GM23338 (cell line): ENCODE measurements around the gene IL12RB1. TPM values are rescaled to one million over a fixed set of nuclear protein-coding genes. Genes with fewer than 3 reads are reported as not detected.
A peak's percentile ranks its signal among the peaks of the same experiment; 100 is the strongest.

ENCODE experiments used
- ATAC-seq: fragments of 200-7000 bp; cut with Tn5 transposase; 3 replicates; pipeline ENCODE4 v1.9.1; 2020
- DNase-seq: peaks from one replicate; pipeline ENCODE4 v3.0.0-alpha.2; 2015; ENCODE audit warnings: low spot score
- H2AFZ ChIP-seq: fragments of 200-600 bp; sonication (generic); 2 replicates; pipeline ENCODE4 v1.8.0; 2016; ENCODE audit warnings: antibody characterized with exemption, mild to moderate bottlenecking, moderate library complexity
- H3F3A ChIP-seq: fragments of 200-600 bp; sonication (generic); replicated peaks from 2 replicates; pipeline ENCODE4 v1.8.0; 2017; ENCODE audit warnings: antibody characterized with exemption, mixed run types, low read depth
- H3K27ac ChIP-seq: fragments of 200-600 bp; sonication (generic); 2 replicates; pipeline ENCODE4 v1.6.1; 2016; ENCODE audit warnings: low read depth
- H3K27me3 ChIP-seq: fragments of 200-600 bp; sonication (generic); 2 replicates; pipeline ENCODE4 v1.8.0; 2016; ENCODE audit warnings: mild to moderate bottlenecking, mixed run types, moderate library complexity; ENCODE audit not compliant: insufficient read depth
- H3K36me3 ChIP-seq: fragments of 200-600 bp; sonication (generic); 2 replicates; pipeline ENCODE4 v1.8.0; 2016; ENCODE audit warnings: mild to moderate bottlenecking; ENCODE audit not compliant: insufficient read depth
- H3K4me1 ChIP-seq: fragments of 200-600 bp; sonication (generic); 2 replicates; pipeline ENCODE4 v1.8.0; 2016; ENCODE audit warnings: mild to moderate bottlenecking, moderate library complexity; ENCODE audit not compliant: insufficient read depth
- H3K4me2 ChIP-seq: fragments of 200-600 bp; sonication (generic); 2 replicates; pipeline ENCODE4 v1.7.1; 2017; ENCODE audit warnings: mixed run types
- H3K4me3 ChIP-seq: fragments of 200-600 bp; sonication (generic); 2 replicates; pipeline ENCODE4 v1.6.1; 2016; ENCODE audit warnings: mixed run types
- H3K79me2 ChIP-seq: fragments of 200-600 bp; sonication (generic); replicated peaks from 2 replicates; pipeline ENCODE4 v1.8.0; 2017; ENCODE audit warnings: mild to moderate bottlenecking; ENCODE audit not compliant: insufficient read depth
- H3K9me2 ChIP-seq: fragments of 200-600 bp; sonication (generic); 2 replicates; pipeline ENCODE4 v1.8.0; 2017; ENCODE audit not compliant: insufficient read depth
- H4K20me1 ChIP-seq: fragments of 200-600 bp; sonication (generic); replicated peaks from 2 replicates; pipeline ENCODE4 v1.8.0; 2017; ENCODE audit warnings: mild to moderate bottlenecking; ENCODE audit not compliant: insufficient read depth
- H3K27ac Mint-ChIP-seq: 2 replicates; pipeline ENCODE4 v1.8.0; 2020; ENCODE audit warnings: inconsistent platforms, mild to moderate bottlenecking, moderate library complexity, mixed read lengths
- H3K27me3 Mint-ChIP-seq: 3 replicates; pipeline ENCODE4 v1.8.0; 2022; ENCODE audit warnings: low read depth, mild to moderate bottlenecking, moderate library complexity, mixed read lengths, inconsistent platforms; ENCODE audit not compliant: insufficient read depth, poor library complexity
- H3K36me3 Mint-ChIP-seq: 3 replicates; pipeline ENCODE4 v1.8.0; 2021; ENCODE audit warnings: low read depth, mild to moderate bottlenecking, inconsistent platforms, moderate library complexity, mixed read lengths
- H3K4me1 Mint-ChIP-seq: 3 replicates; pipeline ENCODE4 v1.8.0; 2020; ENCODE audit warnings: mild to moderate bottlenecking, inconsistent platforms, mixed read lengths
- H3K4me3 Mint-ChIP-seq: 3 replicates; pipeline ENCODE4 v1.8.0; 2021; ENCODE audit warnings: moderate library complexity, mild to moderate bottlenecking, inconsistent platforms, mixed read lengths
- H3K9me3 Mint-ChIP-seq: 3 replicates; pipeline ENCODE4 v1.8.0; 2020; ENCODE audit warnings: moderate library complexity, mild to moderate bottlenecking, inconsistent platforms, mixed read lengths
- ETS1 ChIP-seq: IDR thresholded peaks from 2 replicates; pipeline ENCODE4 v1.6.1; 2016; ENCODE audit warnings: antibody characterized with exemption
- EZH2phosphoT487 ChIP-seq: fragments of 200-600 bp; sonication (generic); IDR thresholded peaks from one replicate; pipeline ENCODE4 v1.8.1; 2018; ENCODE audit warnings: antibody characterized with exemption; ENCODE audit not compliant: unreplicated experiment
- JUNB ChIP-seq: IDR thresholded peaks from one replicate; pipeline ENCODE4 v1.6.1; 2016; ENCODE audit warnings: antibody characterized with exemption; ENCODE audit not compliant: unreplicated experiment
- NANOG ChIP-seq: IDR thresholded peaks from 2 replicates; pipeline ENCODE4 v1.6.1; 2016; ENCODE audit warnings: antibody characterized with exemption, borderline replicate concordance
- POLR2AphosphoS5 ChIP-seq: IDR thresholded peaks from 2 replicates; pipeline ENCODE4 v1.6.1; 2016; ENCODE audit warnings: antibody characterized with exemption, low read depth
- REST ChIP-seq: IDR thresholded peaks from one replicate; pipeline ENCODE4 v1.6.1; 2018; ENCODE audit warnings: antibody characterized with exemption; ENCODE audit not compliant: unreplicated experiment
- STAT1 ChIP-seq: IDR thresholded peaks from one replicate; pipeline ENCODE4 v1.6.1; 2016; ENCODE audit warnings: antibody characterized with exemption; ENCODE audit not compliant: unreplicated experiment
- ZNF331 ChIP-seq: fragments of 250-450 bp; sonication (Bioruptor Pico); IDR thresholded peaks from 2 replicates; pipeline ENCODE4 v1.5.0; 2020; ENCODE audit warnings: low read depth, mild to moderate bottlenecking, moderate library complexity
- ZNF462 ChIP-seq: fragments of 250-450 bp; sonication (Bioruptor Pico); IDR thresholded peaks from 2 replicates; pipeline ENCODE4 v1.5.0; 2020; ENCODE audit warnings: mild to moderate bottlenecking, moderate library complexity
- polyA plus RNA-seq: library from polyadenylated mRNA; unstranded; fragments of >200 nt; fragmentation: Nextera tagmentation; extraction: Ambion mirVana; gene quantifications from 2 replicates; pipeline ENCODE4 v1.2.1, GENCODE V29; 2016
- total RNA-seq: library from RNA; depleted of rRNA; stranded (reverse); fragments of >200 nt; shearing (Covaris generic); gene quantifications from 2 replicates; pipeline ENCODE4 v1.2.3, GENCODE V29; 2014

The IL12RB1 gene
- total and polyA plus RNA-seq, 2 experiments from 2014 or later: not detected

- Histone ChIP-seq H2AFZ (no peak overlapping the region), H3F3A (0 out of 2 replicates have a peak, but pooled peaks cover 5% of the 10 kb centered on the region), H3K4me3 (no peak overlapping the region), H3K9me2 (no peaks in the 10 kb centered on the region), H3K79me2 (no peaks in the 10 kb centered on the region), H3K36me3 (no peaks in the 10 kb centered on the region), H4K20me1 (no peaks in the 10 kb centered on the region), H3K27me3 (no peaks in the 10 kb centered on the region), H3K4me1 (no peaks in the 10 kb centered on the region), H3K4me2 (no peak overlapping the region), H3K27ac (no peak overlapping the region)
- Mint-ChIP-seq H3K4me1 (0 out of 3 replicates have a peak, but pooled peaks cover 2% of the 10 kb centered on the region), H3K36me3 (no peaks in the 10 kb centered on the region), H3K27me3 (peaks cover 20% of the 10 kb centered on the region), H3K4me3 (no peak overlapping the region), H3K9me3 (no peaks in the 10 kb centered on the region), H3K27ac (no peak overlapping the region)
- peak; percentile 12 for ATAC-seq
- TF ChIP-seq ETS1 (no peak), EZH2phosphoT487 (no peak)
- peak; percentile 71 for DNase-seq
These were observed 24.7 kb downstream of the IL12RB1 start for GRCh38 chr19:18062028-18062427.

GRCh38 chr19:18060472-18060871, 26.3 kb downstream of the IL12RB1 start:
- no peak overlapping the region for H3K4me3 Mint-ChIP-seq
- H3K4me1 ChIP-seq: no peaks in the 10 kb centered on the region
- ATAC-seq (no peak), DNase-seq (peak; percentile 41)
- H3K27me3 Mint-ChIP-seq: peaks cover 20% of the 10 kb centered on the region
- H3K4me2 ChIP-seq: no peak overlapping the region
- H3K79me2 ChIP-seq: no peaks in the 10 kb centered on the region
- no peak overlapping the region for H3K27ac Mint-ChIP-seq
- no peaks in the 10 kb centered on the region for H4K20me1 ChIP-seq
- H3K9me2 ChIP-seq: no peaks in the 10 kb centered on the region
- 0 out of 2 replicates have a peak, but pooled peaks cover 5% of the 10 kb centered on the region for H3F3A ChIP-seq
- H3K27me3 ChIP-seq: no peaks in the 10 kb centered on the region
- H3K36me3 Mint-ChIP-seq: no peaks in the 10 kb centered on the region
- no peaks in the 10 kb centered on the region for H3K36me3 ChIP-seq
- H2AFZ ChIP-seq: 0 out of 2 replicates have a peak overlapping the region, but pooled peaks have one; percentile 78
- 0 out of 3 replicates have a peak, but pooled peaks cover 2% of the 10 kb centered on the region for H3K4me1 Mint-ChIP-seq
- H3K4me3 ChIP-seq: no peak overlapping the region
- no peak overlapping the region for H3K27ac ChIP-seq
- H3K9me3 Mint-ChIP-seq: no peaks in the 10 kb centered on the region
- TF ChIP-seq POLR2AphosphoS5 (no peak), ZNF331 (CRISPR knock-in tag) (no peak), NANOG (no peak), JUNB (no peak), ZNF462 (no peak), ETS1 (no peak), REST (no peak), EZH2phosphoT487 (no peak), STAT1 (no peak)
